PFSK-1 (cell line): ENCODE results near the gene VRK1.

Experiments
- POLR2AphosphoS5 ChIP-seq: IDR thresholded peaks from 2 replicates; pipeline ENCODE4 v1.6.1; 2012; ENCODE audit warnings: low read depth, mild to moderate bottlenecking, control low read depth, low read length, moderate library complexity
- SIN3A ChIP-seq: IDR thresholded peaks from 2 replicates; pipeline ENCODE4 v1.6.1; 2012; ENCODE audit warnings: mild to moderate bottlenecking, low read length, moderate library complexity, borderline replicate concordance; ENCODE audit not compliant: insufficient read depth
- TAF1 ChIP-seq: IDR thresholded peaks from 2 replicates; pipeline ENCODE4 v1.6.1; 2012; ENCODE audit warnings: low read length, control low read depth, borderline replicate concordance; ENCODE audit not compliant: insufficient read depth
- TF ChIP-seq, protein P1 (sequence below), 2 experiments: IDR thresholded peaks; 2 replicates each; pipeline versions ENCODE4 v1.6.1 to v1.8.0; 2011 to 2012; ENCODE audit warnings: low read depth in 2 of 2, low read length in 2 of 2, control low read depth in 1 of 2, inconsistent platforms in 1 of 2, mild to moderate bottlenecking in 1 of 2, moderate library complexity in 1 of 2; ENCODE audit not compliant: insufficient read depth in 1 of 2

GRCh38 chr14:96903444-96904023, 106.4 kb downstream of the VRK1 start:
- TF ChIP-seq POLR2AphosphoS5 (no peak), TAF1 (no peak), SIN3A (no peak)
- TF ChIP-seq, protein P1, sequence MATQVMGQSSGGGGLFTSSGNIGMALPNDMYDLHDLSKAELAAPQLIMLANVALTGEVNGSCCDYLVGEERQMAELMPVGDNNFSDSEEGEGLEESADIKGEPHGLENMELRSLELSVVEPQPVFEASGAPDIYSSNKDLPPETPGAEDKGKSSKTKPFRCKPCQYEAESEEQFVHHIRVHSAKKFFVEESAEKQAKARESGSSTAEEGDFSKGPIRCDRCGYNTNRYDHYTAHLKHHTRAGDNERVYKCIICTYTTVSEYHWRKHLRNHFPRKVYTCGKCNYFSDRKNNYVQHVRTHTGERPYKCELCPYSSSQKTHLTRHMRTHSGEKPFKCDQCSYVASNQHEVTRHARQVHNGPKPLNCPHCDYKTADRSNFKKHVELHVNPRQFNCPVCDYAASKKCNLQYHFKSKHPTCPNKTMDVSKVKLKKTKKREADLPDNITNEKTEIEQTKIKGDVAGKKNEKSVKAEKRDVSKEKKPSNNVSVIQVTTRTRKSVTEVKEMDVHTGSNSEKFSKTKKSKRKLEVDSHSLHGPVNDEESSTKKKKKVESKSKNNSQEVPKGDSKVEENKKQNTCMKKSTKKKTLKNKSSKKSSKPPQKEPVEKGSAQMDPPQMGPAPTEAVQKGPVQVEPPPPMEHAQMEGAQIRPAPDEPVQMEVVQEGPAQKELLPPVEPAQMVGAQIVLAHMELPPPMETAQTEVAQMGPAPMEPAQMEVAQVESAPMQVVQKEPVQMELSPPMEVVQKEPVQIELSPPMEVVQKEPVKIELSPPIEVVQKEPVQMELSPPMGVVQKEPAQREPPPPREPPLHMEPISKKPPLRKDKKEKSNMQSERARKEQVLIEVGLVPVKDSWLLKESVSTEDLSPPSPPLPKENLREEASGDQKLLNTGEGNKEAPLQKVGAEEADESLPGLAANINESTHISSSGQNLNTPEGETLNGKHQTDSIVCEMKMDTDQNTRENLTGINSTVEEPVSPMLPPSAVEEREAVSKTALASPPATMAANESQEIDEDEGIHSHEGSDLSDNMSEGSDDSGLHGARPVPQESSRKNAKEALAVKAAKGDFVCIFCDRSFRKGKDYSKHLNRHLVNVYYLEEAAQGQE (IDR thresholded peaks at IDR 0.05; ENCODE audit: insufficient read depth in 1 of 2, low read depth in 2 of 2, low read length in 2 of 2): no peak
